Liver (tissue), 3 donors: ENCODE measurements around the gene NRN1.

Experiments
- JUND ChIP-seq, 2 donors: IDR thresholded peaks; 2 replicates each; pipeline ENCODE4 v1.6.1; 2016; ENCODE audit warnings: antibody characterized with exemption in 2 of 2
- RAD21 ChIP-seq, 2 donors: IDR thresholded peaks; 2 replicates each; pipeline ENCODE4 v1.6.1; 2016; ENCODE audit warnings: antibody characterized with exemption in 2 of 2, mild to moderate bottlenecking in 2 of 2
- REST ChIP-seq: IDR thresholded peaks from 2 replicates; pipeline ENCODE4 v1.6.1; 2016; ENCODE audit warnings: antibody characterized with exemption, mild to moderate bottlenecking
- YY1 ChIP-seq: IDR thresholded peaks from 2 replicates; pipeline ENCODE4 v1.6.1; 2016; ENCODE audit warnings: antibody characterized with exemption, mild to moderate bottlenecking
- TF ChIP-seq, protein P1 (sequence below): fragments of 150-350 bp; IDR thresholded peaks from 2 replicates; pipeline ENCODE4 v1.5.1; 2017; ENCODE audit warnings: improper control_type of control experiment, low read depth, low read length; ENCODE audit not compliant: missing input control
- TF ChIP-seq, protein P2 (sequence below): IDR thresholded peaks from 2 replicates; pipeline ENCODE4 v1.6.1; 2016; ENCODE audit warnings: antibody characterized with exemption
- donor health status: healthy.
- donor health status: healthy.

GRCh38 chr6:5956939-5957338, 49.8 kb downstream of the NRN1 start:
- TF ChIP-seq RAD21 (IDR thresholded peaks at IDR 0.05) (no peak), YY1 (no peak), JUND (IDR thresholded peaks at IDR 0.05) (no peak), REST (no peak)
- TF ChIP-seq, protein P1, sequence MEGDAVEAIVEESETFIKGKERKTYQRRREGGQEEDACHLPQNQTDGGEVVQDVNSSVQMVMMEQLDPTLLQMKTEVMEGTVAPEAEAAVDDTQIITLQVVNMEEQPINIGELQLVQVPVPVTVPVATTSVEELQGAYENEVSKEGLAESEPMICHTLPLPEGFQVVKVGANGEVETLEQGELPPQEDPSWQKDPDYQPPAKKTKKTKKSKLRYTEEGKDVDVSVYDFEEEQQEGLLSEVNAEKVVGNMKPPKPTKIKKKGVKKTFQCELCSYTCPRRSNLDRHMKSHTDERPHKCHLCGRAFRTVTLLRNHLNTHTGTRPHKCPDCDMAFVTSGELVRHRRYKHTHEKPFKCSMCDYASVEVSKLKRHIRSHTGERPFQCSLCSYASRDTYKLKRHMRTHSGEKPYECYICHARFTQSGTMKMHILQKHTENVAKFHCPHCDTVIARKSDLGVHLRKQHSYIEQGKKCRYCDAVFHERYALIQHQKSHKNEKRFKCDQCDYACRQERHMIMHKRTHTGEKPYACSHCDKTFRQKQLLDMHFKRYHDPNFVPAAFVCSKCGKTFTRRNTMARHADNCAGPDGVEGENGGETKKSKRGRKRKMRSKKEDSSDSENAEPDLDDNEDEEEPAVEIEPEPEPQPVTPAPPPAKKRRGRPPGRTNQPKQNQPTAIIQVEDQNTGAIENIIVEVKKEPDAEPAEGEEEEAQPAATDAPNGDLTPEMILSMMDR: no peak
- TF ChIP-seq, protein P2, sequence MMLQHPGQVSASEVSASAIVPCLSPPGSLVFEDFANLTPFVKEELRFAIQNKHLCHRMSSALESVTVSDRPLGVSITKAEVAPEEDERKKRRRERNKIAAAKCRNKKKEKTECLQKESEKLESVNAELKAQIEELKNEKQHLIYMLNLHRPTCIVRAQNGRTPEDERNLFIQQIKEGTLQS: no peak
